Measurements from ENCODE around the gene NSMCE1. TPM values are rescaled to one million over a fixed set of nuclear protein-coding genes. Genes with fewer than 3 reads are reported as not detected.

The NSMCE1 gene
- total and polyA plus RNA-seq, 4 donors: 16.5 to 39.0 (median 21.7) TPM

- Histone ChIP-seq H3K9ac (ENCODE audit: low read depth in 1 of 2, low read length in 2 of 2) (peak overlapping the region; percentile 39 to 47), H3K36me3 (ENCODE audit: control insufficient read depth in 4 of 4, insufficient read depth in 3 of 4, low read depth in 1 of 4, low read length in 3 of 4) (no peaks in the 10 kb centered on the region), H3K9me3 (ENCODE audit: control insufficient read depth in 4 of 4, low read length in 3 of 4) (peaks cover 0 to 2% (median 0%) of the 10 kb centered on the region in 4 donors), H3K27ac (ENCODE audit: low read depth in 1 of 2, low read length in 2 of 2) (peak overlapping the region in 1 of 2 donors; percentile 53), H3K4me3 (ENCODE audit: low read depth in 1 of 3, low read length in 3 of 3) (no peak overlapping the region), H3K27me3 (ENCODE audit: control insufficient read depth in 4 of 4, insufficient read depth in 4 of 4, low read length in 3 of 4) (no peaks in the 10 kb centered on the region), H3K4me1 (ENCODE audit: control insufficient read depth in 4 of 4, insufficient read depth in 4 of 4, low read length in 3 of 4) (peaks cover 0 to 17% (median 9%) of the 10 kb centered on the region in 4 donors)
- peak; percentile 84 for DNase-seq (ENCODE audit: low spot score)
- WGBS: 10% methylated on average over 13 of the region's 13 CpGs
- TF ChIP-seq ATF3 (IDR thresholded peaks at IDR 0.05): no peak
- TF ChIP-seq, protein P1, sequence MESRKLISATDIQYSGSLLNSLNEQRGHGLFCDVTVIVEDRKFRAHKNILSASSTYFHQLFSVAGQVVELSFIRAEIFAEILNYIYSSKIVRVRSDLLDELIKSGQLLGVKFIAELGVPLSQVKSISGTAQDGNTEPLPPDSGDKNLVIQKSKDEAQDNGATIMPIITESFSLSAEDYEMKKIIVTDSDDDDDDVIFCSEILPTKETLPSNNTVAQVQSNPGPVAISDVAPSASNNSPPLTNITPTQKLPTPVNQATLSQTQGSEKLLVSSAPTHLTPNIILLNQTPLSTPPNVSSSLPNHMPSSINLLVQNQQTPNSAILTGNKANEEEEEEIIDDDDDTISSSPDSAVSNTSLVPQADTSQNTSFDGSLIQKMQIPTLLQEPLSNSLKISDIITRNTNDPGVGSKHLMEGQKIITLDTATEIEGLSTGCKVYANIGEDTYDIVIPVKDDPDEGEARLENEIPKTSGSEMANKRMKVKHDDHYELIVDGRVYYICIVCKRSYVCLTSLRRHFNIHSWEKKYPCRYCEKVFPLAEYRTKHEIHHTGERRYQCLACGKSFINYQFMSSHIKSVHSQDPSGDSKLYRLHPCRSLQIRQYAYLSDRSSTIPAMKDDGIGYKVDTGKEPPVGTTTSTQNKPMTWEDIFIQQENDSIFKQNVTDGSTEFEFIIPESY (IDR thresholded peaks at IDR 0.05): no peak
- no peak for TF ChIP-seq FOXA1 (IDR thresholded peaks at IDR 0.05)
- TF ChIP-seq, protein P2, sequence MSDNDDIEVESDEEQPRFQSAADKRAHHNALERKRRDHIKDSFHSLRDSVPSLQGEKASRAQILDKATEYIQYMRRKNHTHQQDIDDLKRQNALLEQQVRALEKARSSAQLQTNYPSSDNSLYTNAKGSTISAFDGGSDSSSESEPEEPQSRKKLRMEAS (IDR thresholded peaks at IDR 0.05): no peak
- TF ChIP-seq JUND (IDR thresholded peaks at IDR 0.05): peak; percentile 44 to 49
- TF ChIP-seq HNF4A (conservative IDR thresholded peaks at IDR 0.05): peak; percentile 23 to 56
- TF ChIP-seq EGR1 (IDR thresholded peaks at IDR 0.05; ENCODE audit: low read depth in 2 of 2): no peak
- no peak for TF ChIP-seq GABPA (IDR thresholded peaks at IDR 0.05 in 1 of 2, conservative IDR thresholded peaks at IDR 0.05 in 1 of 2)
- TF ChIP-seq TAF1 (conservative IDR thresholded peaks at IDR 0.05): no peak
- TF ChIP-seq REST (IDR thresholded peaks at IDR 0.05): no peak
- TF ChIP-seq, protein P3, sequence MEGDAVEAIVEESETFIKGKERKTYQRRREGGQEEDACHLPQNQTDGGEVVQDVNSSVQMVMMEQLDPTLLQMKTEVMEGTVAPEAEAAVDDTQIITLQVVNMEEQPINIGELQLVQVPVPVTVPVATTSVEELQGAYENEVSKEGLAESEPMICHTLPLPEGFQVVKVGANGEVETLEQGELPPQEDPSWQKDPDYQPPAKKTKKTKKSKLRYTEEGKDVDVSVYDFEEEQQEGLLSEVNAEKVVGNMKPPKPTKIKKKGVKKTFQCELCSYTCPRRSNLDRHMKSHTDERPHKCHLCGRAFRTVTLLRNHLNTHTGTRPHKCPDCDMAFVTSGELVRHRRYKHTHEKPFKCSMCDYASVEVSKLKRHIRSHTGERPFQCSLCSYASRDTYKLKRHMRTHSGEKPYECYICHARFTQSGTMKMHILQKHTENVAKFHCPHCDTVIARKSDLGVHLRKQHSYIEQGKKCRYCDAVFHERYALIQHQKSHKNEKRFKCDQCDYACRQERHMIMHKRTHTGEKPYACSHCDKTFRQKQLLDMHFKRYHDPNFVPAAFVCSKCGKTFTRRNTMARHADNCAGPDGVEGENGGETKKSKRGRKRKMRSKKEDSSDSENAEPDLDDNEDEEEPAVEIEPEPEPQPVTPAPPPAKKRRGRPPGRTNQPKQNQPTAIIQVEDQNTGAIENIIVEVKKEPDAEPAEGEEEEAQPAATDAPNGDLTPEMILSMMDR (IDR thresholded peaks at IDR 0.05; ENCODE audit: low read depth, low read length, missing input control): peak; percentile 99
- peak; percentile 97 to 98 for TF ChIP-seq RAD21 (IDR thresholded peaks at IDR 0.05)
- peak; percentile 26 for TF ChIP-seq HNF4G (IDR thresholded peaks at IDR 0.05)
- no peak for TF ChIP-seq NR2F2 (IDR thresholded peaks at IDR 0.05)
- TF ChIP-seq YY1 (IDR thresholded peaks at IDR 0.05): no peak
- TF ChIP-seq RXRA (IDR thresholded peaks at IDR 0.05): peak in 1 of 2 donors; percentile 36
- TF ChIP-seq SP1 (IDR thresholded peaks at IDR 0.05): peak; percentile 57
- TF ChIP-seq FOXA2 (IDR thresholded peaks at IDR 0.05): no peak
These were observed 89.0 kb downstream of the NSMCE1 start for GRCh38 chr16:27179500-27180072.
